Left lung (tissue), 14 donors: ENCODE data around the gene PEX11A. TPM values are rescaled to one million over a fixed set of nuclear protein-coding genes. Genes with fewer than 3 reads are reported as not detected.
A peak's percentile ranks its signal among the peaks of the same experiment; 100 is the strongest.

ENCODE experiments used
- ATAC-seq: fragments of 200-7000 bp; cut with Tn5 transposase; one replicate; pipeline ENCODE4 v1.9.1; 2020; ENCODE audit warnings: moderate library complexity
- DNase-seq, 4 donors: peaks; one replicate each; pipeline ENCODE4 v3.0.0-alpha.2; 2013 to 2020
- H3K27ac ChIP-seq, 2 donors: fragments of 200-600 bp; sonication (generic) in 1 of 2; one replicate each; pipeline versions ENCODE4 v1.5.0 to v1.8.0; 2020 to 2021
- H3K27me3 ChIP-seq, 2 donors: fragments of 200-600 bp; sonication (generic) in 1 of 2; one replicate each; pipeline versions ENCODE4 v1.5.0 to v1.8.0; 2020 to 2021
- H3K36me3 ChIP-seq, 2 donors: fragments of 200-600 bp; sonication (generic) in 1 of 2; one replicate each; pipeline versions ENCODE4 v1.5.0 to v1.8.0; 2020 to 2021
- H3K4me1 ChIP-seq, 2 donors: fragments of 200-600 bp; one replicate each; pipeline ENCODE4 v1.8.0; 2021
- H3K4me3 ChIP-seq, 2 donors: fragments of 200-600 bp; sonication (generic) in 1 of 2; one replicate each; pipeline versions ENCODE4 v1.5.0 to v1.8.0; 2020 to 2021; ENCODE audit warnings: mild to moderate bottlenecking in 1 of 2
- H3K9me3 ChIP-seq, 2 donors: fragments of 200-600 bp; sonication (generic) in 1 of 2; one replicate each; pipeline versions ENCODE4 v1.5.0 to v1.8.0; 2020 to 2021
- CTCF ChIP-seq, 2 donors: fragments of 200-600 bp; sonication (generic) in 1 of 2; IDR thresholded peaks; one replicate each; pipeline versions ENCODE4 v1.5.0 to v1.8.0; 2021; ENCODE audit warnings: antibody characterized with exemption in 2 of 2
- intact Hi-C, 2 donors: fragments of 100-400 bp; cut with DNase I; formaldehyde crosslinking; loops; one replicate each; pipeline versions ENCODE4 v1.11.2 to v1.14.2; 2022
- long read RNA-seq, 12 donors: library from polyadenylated mRNA in 2 of 12; unstranded in 2 of 12; transcript quantifications; one replicate each; pipeline ENCODE4 v2.0.0 and lab custom pipeline, GENCODE V29; 2019 to 2026
- polyA plus RNA-seq, 6 donors: library from polyadenylated mRNA; unstranded; fragments of 120-200 nt; gene quantifications; one replicate each; pipeline ENCODE4 v1.2.1, GENCODE V29; 2013; ENCODE audit not compliant: insufficient read length in 6 of 6
- total RNA-seq, 2 donors: library from RNA; stranded (reverse); fragmentation: NEBNext Ultra II Directional; extraction: Animal tissue kit (Norgen Biotek cat#: 25700); gene quantifications; one replicate each; pipeline ENCODE4 v1.2.1, GENCODE V29; 2021
- donor health status: DM: no; HTN: yes; CAD: no.
- donor health status: DM: no; HTN: no; CAD: no.

Gene PEX11A
- total RNA-seq = 1 to 10 TPM; 5.6 to 8.6 TPM
- polyA plus RNA-seq = 10 to 100 TPM; 14.9 to 18.3 (median 16.9) TPM
- long read RNA-seq, donor 1, transcript PEX11A-201 (3 exons, 2,740 nt) = major isoform, 6 of 10 reads
- long read RNA-seq, donor 1, partial matches to known transcripts = 0 of 10 reads
- long read RNA-seq, donor 1, other reads (novel, unspliced or antisense) = 0 of 10 reads
- long read RNA-seq, donor 2, partial matches to known transcripts = 0 of 2 reads
- long read RNA-seq, donor 2, other reads (novel, unspliced or antisense) = 0 of 2 reads
- long read RNA-seq, donor 3, partial matches to known transcripts = 0 of 5 reads
- long read RNA-seq, donor 3, other reads (novel, unspliced or antisense) = 0 of 5 reads
- long read RNA-seq, donor 4, transcript PEX11A-201 (3 exons, 2,740 nt) = major isoform, 5 of 6 reads
- long read RNA-seq, donor 4, partial matches to known transcripts = 0 of 6 reads
- long read RNA-seq, donor 4, other reads (novel, unspliced or antisense) = 0 of 6 reads
- long read RNA-seq, donor 5, partial matches to known transcripts = 0 of 5 reads
- long read RNA-seq, donor 5, other reads (novel, unspliced or antisense) = 0 of 5 reads
- long read RNA-seq, donor 6, partial matches to known transcripts = 0 of 7 reads
- long read RNA-seq, donor 6, other reads (novel, unspliced or antisense) = 0 of 7 reads
- long read RNA-seq, donor 7, partial matches to known transcripts = 0 of 4 reads
- long read RNA-seq, donor 7, other reads (novel, unspliced or antisense) = 0 of 4 reads
- long read RNA-seq, donor 8, partial matches to known transcripts = 0 of 3 reads
- long read RNA-seq, donor 8, other reads (novel, unspliced or antisense) = 0 of 3 reads
- long read RNA-seq, donor 9 = 0 reads
- long read RNA-seq, donor 10, partial matches to known transcripts = 0 of 2 reads
- long read RNA-seq, donor 10, other reads (novel, unspliced or antisense) = 0 of 2 reads
- long read RNA-seq, donor 11 = 0 reads
- long read RNA-seq, donor 12, partial matches to known transcripts = 0 of 4 reads
- long read RNA-seq, donor 12, other reads (novel, unspliced or antisense) = 0 of 4 reads

- no peaks in the 10 kb centered on the region for H3K27me3 ChIP-seq
- peak; percentile 78 to 91 (median 88) for DNase-seq
- H3K27ac ChIP-seq = peak within 1 kb of the TSS in 1 of 2 donors; percentile 14
- ATAC-seq = peak; percentile 99
- peaks cover 0 to 10% of the 10 kb centered on the region in 2 donors for H3K4me1 ChIP-seq
- peak within 1 kb of the TSS; percentile 78 to 80 for H3K4me3 ChIP-seq
- no peak for TF ChIP-seq CTCF (IDR thresholded peaks at IDR 0.05)
- intact Hi-C loops = no loop called here
- no peaks in the 10 kb centered on the region for H3K36me3 ChIP-seq
- H3K9me3 ChIP-seq = no peaks in the 10 kb centered on the region
Observed at GRCh38 chr15:89690276-89691218, at the start of gene PEX11A, which contains the start of gene WDR93. TSS of gene PEX11A (minus strand) at chr15:89690754. CDS start at chr15:89690632, 122 bp downstream. TSS of gene WDR93 (plus strand) at chr15:89690811. CDS start at chr15:89701747, 10,936 bp downstream.

GRCh38 chr15:89740137-89740536 lies 49.6 kb upstream of the PEX11A start:
- no peaks in the 10 kb centered on the region for H3K4me1 ChIP-seq
- no peak overlapping the region for H3K4me3 ChIP-seq
- TF ChIP-seq CTCF (IDR thresholded peaks at IDR 0.05) = peak; percentile 76 to 96
- DNase-seq (peak in 2 of 4 donors; percentile 65 to 77), ATAC-seq (peak; percentile 96)
- H3K9me3 ChIP-seq = no peaks in the 10 kb centered on the region
- intact Hi-C loops = no loop called here
- peaks cover 0 to 5% of the 10 kb centered on the region in 2 donors for H3K27me3 ChIP-seq
- H3K36me3 ChIP-seq = no peaks in the 10 kb centered on the region
- H3K27ac ChIP-seq = no peak overlapping the region

GRCh38 chr15:89735773-89736172 lies 45.2 kb upstream of the PEX11A start:
- H3K36me3 ChIP-seq = no peaks in the 10 kb centered on the region
- no peak for TF ChIP-seq CTCF (IDR thresholded peaks at IDR 0.05)
- H3K9me3 ChIP-seq = no peaks in the 10 kb centered on the region
- DNase-seq (no peak), ATAC-seq (no peak)
- H3K4me1 ChIP-seq = no peaks in the 10 kb centered on the region
- no peaks in the 10 kb centered on the region for H3K27me3 ChIP-seq
- no peak overlapping the region for H3K4me3 ChIP-seq
- intact Hi-C loops = no loop called here
- H3K27ac ChIP-seq = no peak overlapping the region

GRCh38 chr15:89732451-89733172 lies 42.1 kb upstream of the PEX11A start:
- ATAC-seq (no peak), DNase-seq (no peak)
- Histone ChIP-seq H3K4me1 (no peaks in the 10 kb centered on the region), H3K36me3 (no peaks in the 10 kb centered on the region), H3K27ac (no peak overlapping the region), H3K27me3 (no peaks in the 10 kb centered on the region), H3K9me3 (no peaks in the 10 kb centered on the region), H3K4me3 (no peak overlapping the region)
- intact Hi-C loops = no loop called here
- no peak for TF ChIP-seq CTCF (IDR thresholded peaks at IDR 0.05)
